GM21529 (cell line): ENCODE measurements around the gene TCF4.

Source experiments
- ATAC-seq: cut with Tn5 transposase; IDR thresholded peaks from one replicate; pipeline ENCODE4 v1.9.1; 2021; ENCODE audit not compliant: unreplicated experiment

Gene TCF4

GRCh38 chr18:55416791-55417190 lies 171.2 kb downstream of the TCF4 start:
- no peak for ATAC-seq

- peak; percentile 97 for ATAC-seq
Observed at GRCh38 chr18:55415258-55415871, 172.6 kb downstream of the TCF4 start.

GRCh38 chr18:55414475-55414874 lies 173.5 kb downstream of the TCF4 start:
- ATAC-seq: no peak

GRCh38 chr18:55413474-55413873 lies 174.5 kb downstream of the TCF4 start:
- no peak for ATAC-seq

GRCh38 chr18:55407774-55408535 lies 180.0 kb downstream of the TCF4 start:
- ATAC-seq: no peak

- no peak for ATAC-seq
Observed at GRCh38 chr18:55407191-55407590, 180.8 kb downstream of the TCF4 start.

GRCh38 chr18:55406451-55406991 lies 181.5 kb downstream of the TCF4 start:
- no peak for ATAC-seq

GRCh38 chr18:55405893-55406406 lies 182.0 kb downstream of the TCF4 start:
- no peak for ATAC-seq

- ATAC-seq: no peak
Observed at GRCh38 chr18:55405475-55405874, 182.5 kb downstream of the TCF4 start.

- peak; percentile 44 for ATAC-seq
Observed at GRCh38 chr18:55404832-55405465, 183.0 kb downstream of the TCF4 start.

GRCh38 chr18:55404136-55404830 lies 183.7 kb downstream of the TCF4 start:
- no peak for ATAC-seq

GRCh38 chr18:55403421-55403949 lies 184.5 kb downstream of the TCF4 start:
- ATAC-seq: no peak

GRCh38 chr18:55402731-55403405 lies 185.1 kb downstream of the TCF4 start:
- ATAC-seq: no peak

- ATAC-seq: no peak
Observed at GRCh38 chr18:55401638-55402191, 186.3 kb downstream of the TCF4 start.

GRCh38 chr18:55400590-55401541 lies 187.1 kb downstream of the TCF4 start:
- no peak for ATAC-seq

- ATAC-seq: no peak
Observed at GRCh38 chr18:55400081-55400480, 187.9 kb downstream of the TCF4 start.

GRCh38 chr18:55398858-55399257 lies 189.1 kb downstream of the TCF4 start:
- no peak for ATAC-seq

- ATAC-seq: no peak
Observed at GRCh38 chr18:55396979-55397378, 191.0 kb downstream of the TCF4 start.
